Endothelial cell of umbilical vein (primary cell): ENCODE results near the gene LAMA5. TPM values are rescaled to one million over a fixed set of nuclear protein-coding genes. Genes with fewer than 3 reads are reported as not detected.

Experiments used
- BruUV-seq: library from RNA; stranded (reverse); fragments of 400-500 nt; replicated peaks from 2 replicates; lab custom pipeline; 2021; lab: Mats Ljungman, UMichigan
- CTCF ChIA-PET: fragments of 300-600, 350-600 bp; sonication (Branson Sonifier 250); formaldehyde crosslinking; loops from one replicate; lab custom pipeline; 2021; ENCODE audit warnings: antibody characterized with exemption, inconsistent platforms; lab: Charles Lee
- POLR2A ChIA-PET: fragments of 300-600, 350-600 bp; sonication (Branson Sonifier 250); formaldehyde crosslinking; loops from one replicate; lab custom pipeline; 2021; ENCODE audit warnings: antibody characterized with exemption, inconsistent platforms; lab: Charles Lee
- DNase-seq: peaks from one replicate; pipeline ENCODE4 v3.0.0-alpha.2; 2011; ENCODE audit warnings: low read depth, low spot score
- FAIRE-seq: peaks from 2 replicates; lab custom pipeline; 2011; peaks lifted over from hg19 to GRCh38; lab: Jason Lieb, UNC
- H2AFZ ChIP-seq: 2 replicates; pipeline ENCODE4 v1.6.0; 2012; ENCODE audit warnings: low read depth, low read length, control low read depth, inconsistent platforms
- H3K27ac ChIP-seq: 2 replicates; pipeline ENCODE4 v1.5.1; 2011; ENCODE audit warnings: low read depth, mild to moderate bottlenecking, control low read depth, low read length, moderate library complexity; ENCODE audit not compliant: insufficient read depth
- H3K27me3 ChIP-seq, 2 experiments: 2 replicates each; pipeline versions ENCODE4 v1.6.0 to v1.6.1; 2011; ENCODE audit warnings: low read length in 2 of 2, mixed read lengths in 1 of 2; ENCODE audit not compliant: control insufficient read depth in 2 of 2, insufficient read depth in 2 of 2
- H3K36me3 ChIP-seq, 2 experiments: 2 replicates in 1 of 2; 3 replicates in 1 of 2; pipeline ENCODE4 v1.5.1; 2011; ENCODE audit warnings: low read length in 2 of 2, mild to moderate bottlenecking in 1 of 2, moderate library complexity in 1 of 2; ENCODE audit not compliant: control insufficient read depth in 2 of 2, insufficient read depth in 2 of 2; ENCODE audit errors: extremely low read depth in 1 of 2
- H3K4me1 ChIP-seq: 3 replicates; pipeline ENCODE4 v1.5.1; 2011; ENCODE audit warnings: mild to moderate bottlenecking, low read length; ENCODE audit not compliant: control insufficient read depth, insufficient read depth; ENCODE audit errors: extremely low read depth
- H3K4me2 ChIP-seq: 2 replicates; pipeline ENCODE4 v1.6.1; 2011; ENCODE audit warnings: low read length, control low read depth, mixed read lengths; ENCODE audit not compliant: insufficient read depth
- H3K4me3 ChIP-seq, 3 experiments: fragments of 200-600 bp in 1 of 3; sonication (generic), shearing (Covaris generic) in 1 of 3; replicated peaks in 1 of 3; 2 replicates each; pipeline ENCODE4 v1.5.1; 2011 to 2016; ENCODE audit warnings: control low read depth in 3 of 3, low read length in 3 of 3, mild to moderate bottlenecking in 2 of 3, inconsistent platforms in 1 of 3, low read depth in 1 of 3, moderate library complexity in 1 of 3; ENCODE audit not compliant: insufficient read depth in 1 of 3
- H3K79me2 ChIP-seq: 2 replicates; pipeline ENCODE4 v1.6.0; 2012; ENCODE audit warnings: low read length, inconsistent platforms; ENCODE audit not compliant: control insufficient read depth, insufficient read depth
- H3K9ac ChIP-seq: replicated peaks from 2 replicates; pipeline ENCODE3; 2011; ENCODE audit warnings: low read length, control low read depth; ENCODE audit not compliant: insufficient read depth; ENCODE audit errors: extremely low read depth
- H3K9me1 ChIP-seq: replicated peaks from 3 replicates; pipeline ENCODE4 v1.6.0; 2011; ENCODE audit warnings: mild to moderate bottlenecking, low read length; ENCODE audit not compliant: control insufficient read depth, insufficient read depth; ENCODE audit errors: extremely low read depth
- H3K9me3 ChIP-seq: replicated peaks from 2 replicates; pipeline ENCODE4 v1.5.1; 2012; ENCODE audit warnings: low read length, inconsistent platforms; ENCODE audit not compliant: control insufficient read depth, insufficient read depth
- H4K20me1 ChIP-seq: replicated peaks from 2 replicates; pipeline ENCODE3; 2011; ENCODE audit warnings: mild to moderate bottlenecking, low read length; ENCODE audit not compliant: control insufficient read depth, insufficient read depth; ENCODE audit errors: extremely low read depth
- EZH2 ChIP-seq: IDR thresholded peaks from 2 replicates; pipeline ENCODE4 v1.6.1; 2012; ENCODE audit warnings: borderline replicate concordance, low read depth, mild to moderate bottlenecking, moderate library complexity, low read length, inconsistent platforms; ENCODE audit not compliant: severe bottlenecking
- FOS ChIP-seq: IDR thresholded peaks from 2 replicates; pipeline ENCODE4 v1.6.1; 2011; ENCODE audit warnings: mild to moderate bottlenecking, low read length, moderate library complexity, borderline replicate concordance; ENCODE audit not compliant: insufficient read depth
- GATA2 ChIP-seq: IDR thresholded peaks from 2 replicates; pipeline ENCODE4 v1.7.0; 2011; ENCODE audit warnings: low read depth, mild to moderate bottlenecking, moderate library complexity, mixed read lengths, low read length; ENCODE audit not compliant: insufficient read length, insufficient read depth
- JUN ChIP-seq: IDR thresholded peaks from 2 replicates; pipeline ENCODE4 v1.6.1; 2011; ENCODE audit warnings: borderline replicate concordance, low read depth; ENCODE audit not compliant: insufficient read length, insufficient read depth
- MYC ChIP-seq: IDR thresholded peaks from one replicate; pipeline ENCODE4 v1.6.1; 2011; ENCODE audit warnings: mild to moderate bottlenecking, low read depth, low read length
- POLR2A ChIP-seq: IDR thresholded peaks from 2 replicates; pipeline ENCODE4 v1.6.1; 2012; ENCODE audit warnings: low read depth, mild to moderate bottlenecking, control low read depth, low read length
- POLR2AphosphoS5 ChIP-seq: IDR thresholded peaks from 2 replicates; pipeline ENCODE4 v1.6.1; 2012; ENCODE audit warnings: low read depth, mild to moderate bottlenecking, control low read depth, low read length, moderate library complexity; ENCODE audit not compliant: insufficient read depth
- dilution Hi-C: fragments of 300-500 bp; cut with MboI; formaldehyde crosslinking; loops from one replicate; pipeline ENCODE4 v1.15.0; 2019; ENCODE audit warnings: low sequenced_read_pairs; ENCODE audit not compliant: extremely low pct_ligation_motif_present
- intact Hi-C: fragments of 100-400 bp; cut with micrococcal nuclease; formaldehyde crosslinking; loops from one replicate; pipeline ENCODE4 v1.10.0; 2022
- polyA plus RNA-seq, 4 experiments: library from polyadenylated mRNA; depleted of rRNA in 3 of 4; stranded (reverse) in 3 of 4; unstranded in 1 of 4; fragments of >200 nt; gene quantifications; 2 replicates each; pipeline versions ENCODE4 v1.2.1 to v1.2.3, GENCODE V29; 2011 to 2012; ENCODE audit warnings: missing spikeins in 1 of 4
- total RNA-seq: library from RNA; stranded (reverse); gene quantifications from 2 replicates; pipeline ENCODE4 v1.2.3, GENCODE V29; 2021
- TF ChIP-seq, protein P1 (sequence below): IDR thresholded peaks from 2 replicates; pipeline ENCODE4 v1.6.1; 2011; ENCODE audit not compliant: insufficient read depth, insufficient read length
- TF ChIP-seq, protein P2 (sequence below), 2 donors: IDR thresholded peaks; 1 replicate in 1 of 2; 2 replicates in 1 of 2; pipeline ENCODE4 v1.5.1; 2011; ENCODE audit warnings: low read length in 2 of 2, mild to moderate bottlenecking in 2 of 2, moderate library complexity in 2 of 2, control low read depth in 1 of 2, inconsistent platforms in 1 of 2, low read depth in 1 of 2; ENCODE audit not compliant: insufficient read depth in 1 of 2; ENCODE audit errors: extremely low read depth in 1 of 2

LAMA5 gene
- total and polyA plus RNA-seq, 2 donors (not counting 3 experiments of a cell fraction or from before 2014, with no cell fraction given), result 24.0 to 145 TPM

DNA sequence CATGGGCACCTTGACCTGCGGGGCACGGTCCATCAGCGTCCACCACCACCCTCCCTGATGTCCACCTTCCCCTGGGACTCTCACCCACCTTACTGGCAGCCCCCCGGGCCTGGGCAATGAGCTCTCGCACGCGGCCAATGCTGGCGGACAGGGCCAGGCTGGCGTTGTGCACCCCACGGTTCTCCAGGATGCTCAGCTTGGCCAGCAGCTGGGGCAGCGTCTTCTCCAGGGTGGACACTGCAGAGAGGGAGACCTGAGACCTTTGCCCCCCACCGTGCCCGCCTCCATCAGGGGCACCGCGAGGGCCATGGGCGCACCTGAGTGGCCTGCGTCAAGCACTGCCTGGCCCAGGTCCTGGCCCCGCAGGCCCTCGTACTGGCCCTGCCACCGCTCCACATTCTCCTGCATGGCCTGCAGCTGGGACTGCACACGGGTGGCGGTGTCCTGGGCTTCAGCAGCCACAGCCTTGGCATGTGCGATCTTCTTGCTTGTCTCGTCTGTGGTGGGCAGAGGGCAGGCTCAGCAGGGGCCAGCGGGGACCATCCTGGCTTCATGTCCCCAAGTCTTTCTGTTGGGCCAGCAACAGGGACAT, 52.3 kb downstream of the LAMA5 start:
- Histone ChIP-seq H3K9ac (no peak overlapping the region), H3K9me3 (no peaks in the 10 kb centered on the region), H3K4me2 (no peak overlapping the region), H3K4me1 (no peaks in the 10 kb centered on the region), H3K36me3 (peaks cover 15 to 64% of the 10 kb centered on the region in 2 experiments), H3K4me3 (no peak overlapping the region), H4K20me1 (no peaks in the 10 kb centered on the region), H3K79me2 (peaks cover 4% of the 10 kb centered on the region), H3K9me1 (no peaks in the 10 kb centered on the region), H3K27me3 (no peaks in the 10 kb centered on the region), H2AFZ (no peak overlapping the region), H3K27ac (no peak overlapping the region)
- intact Hi-C loops (no loop called here), dilution Hi-C loops (no loop called here)
- FAIRE-seq (no peak), DNase-seq (no peak)
- TF ChIP-seq FOS (no peak), JUN (no peak), MYC (no peak), GATA2 (no peak), POLR2A (no peak), POLR2AphosphoS5 (no peak), EZH2 (no peak)
- TF ChIP-seq, protein P1, sequence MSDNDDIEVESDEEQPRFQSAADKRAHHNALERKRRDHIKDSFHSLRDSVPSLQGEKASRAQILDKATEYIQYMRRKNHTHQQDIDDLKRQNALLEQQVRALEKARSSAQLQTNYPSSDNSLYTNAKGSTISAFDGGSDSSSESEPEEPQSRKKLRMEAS, result no peak
- TF ChIP-seq, protein P2, sequence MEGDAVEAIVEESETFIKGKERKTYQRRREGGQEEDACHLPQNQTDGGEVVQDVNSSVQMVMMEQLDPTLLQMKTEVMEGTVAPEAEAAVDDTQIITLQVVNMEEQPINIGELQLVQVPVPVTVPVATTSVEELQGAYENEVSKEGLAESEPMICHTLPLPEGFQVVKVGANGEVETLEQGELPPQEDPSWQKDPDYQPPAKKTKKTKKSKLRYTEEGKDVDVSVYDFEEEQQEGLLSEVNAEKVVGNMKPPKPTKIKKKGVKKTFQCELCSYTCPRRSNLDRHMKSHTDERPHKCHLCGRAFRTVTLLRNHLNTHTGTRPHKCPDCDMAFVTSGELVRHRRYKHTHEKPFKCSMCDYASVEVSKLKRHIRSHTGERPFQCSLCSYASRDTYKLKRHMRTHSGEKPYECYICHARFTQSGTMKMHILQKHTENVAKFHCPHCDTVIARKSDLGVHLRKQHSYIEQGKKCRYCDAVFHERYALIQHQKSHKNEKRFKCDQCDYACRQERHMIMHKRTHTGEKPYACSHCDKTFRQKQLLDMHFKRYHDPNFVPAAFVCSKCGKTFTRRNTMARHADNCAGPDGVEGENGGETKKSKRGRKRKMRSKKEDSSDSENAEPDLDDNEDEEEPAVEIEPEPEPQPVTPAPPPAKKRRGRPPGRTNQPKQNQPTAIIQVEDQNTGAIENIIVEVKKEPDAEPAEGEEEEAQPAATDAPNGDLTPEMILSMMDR (IDR thresholded peaks at IDR 0.05; ENCODE audit: extremely low read depth in 1 of 2, insufficient read depth in 1 of 2, low read depth in 1 of 2, low read length in 2 of 2), result no peak
- ChIA-PET CTCF (interaction anchor here (2.3 kb wide), 1 partner anchor 68 kb away, joined by 7 read pairs; no protein-coding TSS in a partner anchor), POLR2A (no interaction called here)
- no TSS peak for BruUV-seq
